A673 (cell line): ENCODE measurements around the gene UGT2B7.

Experiments
- CTCF ChIP-seq: fragments of 300-800, 200-600 bp; sonication (generic); conservative IDR thresholded peaks from 2 replicates; pipeline ENCODE4 v1.5.1; 2017; ENCODE audit warnings: low read depth, mild to moderate bottlenecking, antibody characterized with exemption, low read length, moderate library complexity, mixed read lengths
- EZH2 ChIP-seq: fragments of 200-600 bp; sonication (generic); IDR thresholded peaks from 2 replicates; pipeline ENCODE4 v1.6.1; 2017; ENCODE audit warnings: borderline replicate concordance, low read depth, mild to moderate bottlenecking, mixed read lengths, antibody characterized with exemption, low read length; ENCODE audit not compliant: poor library complexity, severe bottlenecking

- TF ChIP-seq EZH2 (no peak), CTCF (no peak)
Observed at GRCh38 chr4:69049860-69050259, 46.4 kb upstream of the UGT2B7 start.
